Hepatocyte (in vitro differentiated cells): Measurements from ENCODE around the gene CALML3. TPM values are rescaled to one million over a fixed set of nuclear protein-coding genes. Genes with fewer than 3 reads are reported as not detected.

Source experiments
- DNase-seq: peaks from one replicate; pipeline ENCODE4 v3.0.0-alpha.2; 2016; ENCODE audit warnings: low spot score
- H2AFZ ChIP-seq: fragments of 200-600 bp; sonication (generic); 2 replicates; pipeline ENCODE4 v1.6.0; 2016; ENCODE audit warnings: antibody characterized with exemption, mild to moderate bottlenecking
- H3K27ac ChIP-seq: fragments of 200-600 bp; sonication (generic); 2 replicates; pipeline ENCODE4 v1.5.1; 2016; ENCODE audit warnings: mild to moderate bottlenecking
- H3K27me3 ChIP-seq: fragments of 200-600 bp; sonication (generic); 2 replicates; pipeline ENCODE4 v1.6.1; 2016
- H3K36me3 ChIP-seq: fragments of 200-600 bp; sonication (generic); replicated peaks from 2 replicates; pipeline ENCODE4 v1.5.1; 2016; ENCODE audit warnings: low read depth; ENCODE audit not compliant: insufficient read depth
- H3K4me1 ChIP-seq: fragments of 200-600 bp; sonication (generic); 2 replicates; pipeline ENCODE4 v1.5.1; 2016; ENCODE audit warnings: mild to moderate bottlenecking, moderate library complexity; ENCODE audit not compliant: insufficient read depth
- H3K4me2 ChIP-seq: fragments of 200-600 bp; sonication (generic); 2 replicates; pipeline ENCODE4 v1.6.0; 2016
- H3K4me3 ChIP-seq: fragments of 200-600 bp; sonication (generic); 2 replicates; pipeline ENCODE4 v1.5.1; 2016; ENCODE audit warnings: mild to moderate bottlenecking
- H3K79me2 ChIP-seq: fragments of 200-600 bp; sonication (generic); 2 replicates; pipeline ENCODE4 v1.6.0; 2017; ENCODE audit warnings: mild to moderate bottlenecking
- H3K9me2 ChIP-seq: fragments of 200-600 bp; sonication (generic); replicated peaks from 2 replicates; pipeline ENCODE4 v1.6.0; 2017; ENCODE audit warnings: mild to moderate bottlenecking; ENCODE audit not compliant: insufficient read depth
- H3K9me3 ChIP-seq: fragments of 200-600 bp; sonication (generic); 2 replicates; pipeline ENCODE4 v1.5.1; 2016; ENCODE audit warnings: low read depth, mild to moderate bottlenecking
- H4K20me1 ChIP-seq: fragments of 200-600 bp; sonication (generic); 2 replicates; pipeline ENCODE4 v1.6.0; 2016; ENCODE audit warnings: mild to moderate bottlenecking; ENCODE audit not compliant: insufficient read depth, poor library complexity, severe bottlenecking
- EZH2 ChIP-seq: fragments of 200-600 bp; sonication (generic); IDR thresholded peaks from 2 replicates; pipeline ENCODE4 v1.6.1; 2016; ENCODE audit warnings: antibody characterized with exemption, mild to moderate bottlenecking, borderline replicate concordance
- EZH2phosphoT487 ChIP-seq: fragments of 200-600 bp; sonication (generic); IDR thresholded peaks from one replicate; pipeline ENCODE4 v1.6.1; 2018; ENCODE audit warnings: antibody characterized with exemption, mild to moderate bottlenecking, low read depth, moderate library complexity; ENCODE audit not compliant: unreplicated experiment, severe bottlenecking
- WGBS: methylation state at CpG from one replicate; pipeline ENCODE4 v1.1.6; 2016; ENCODE audit warnings: low lambda C conversion rate; ENCODE audit errors: missing lambda C conversion rate; 5-methylcytosine and 5-hydroxymethylcytosine counted together
- polyA plus RNA-seq: library from polyadenylated mRNA; unstranded; fragments of >200 nt; fragmentation: Nextera tagmentation; extraction: Ambion mirVana; gene quantifications from 2 replicates; pipeline ENCODE4 v1.2.1, GENCODE V29; 2016
- total RNA-seq: library from RNA; depleted of rRNA; stranded (reverse); fragments of >200 nt; gene quantifications from 2 replicates; pipeline ENCODE4 v1.2.3, GENCODE V29; 2014
- TF ChIP-seq, protein P1 (sequence below): fragments of 200-600 bp; sonication (generic); IDR thresholded peaks from 2 replicates; pipeline ENCODE4 v1.5.1; 2016; ENCODE audit warnings: antibody characterized with exemption, mild to moderate bottlenecking; ENCODE audit not compliant: poor library complexity

Gene CALML3
- total and polyA plus RNA-seq, 2 experiments from 2014 or later: not detected

DNA sequence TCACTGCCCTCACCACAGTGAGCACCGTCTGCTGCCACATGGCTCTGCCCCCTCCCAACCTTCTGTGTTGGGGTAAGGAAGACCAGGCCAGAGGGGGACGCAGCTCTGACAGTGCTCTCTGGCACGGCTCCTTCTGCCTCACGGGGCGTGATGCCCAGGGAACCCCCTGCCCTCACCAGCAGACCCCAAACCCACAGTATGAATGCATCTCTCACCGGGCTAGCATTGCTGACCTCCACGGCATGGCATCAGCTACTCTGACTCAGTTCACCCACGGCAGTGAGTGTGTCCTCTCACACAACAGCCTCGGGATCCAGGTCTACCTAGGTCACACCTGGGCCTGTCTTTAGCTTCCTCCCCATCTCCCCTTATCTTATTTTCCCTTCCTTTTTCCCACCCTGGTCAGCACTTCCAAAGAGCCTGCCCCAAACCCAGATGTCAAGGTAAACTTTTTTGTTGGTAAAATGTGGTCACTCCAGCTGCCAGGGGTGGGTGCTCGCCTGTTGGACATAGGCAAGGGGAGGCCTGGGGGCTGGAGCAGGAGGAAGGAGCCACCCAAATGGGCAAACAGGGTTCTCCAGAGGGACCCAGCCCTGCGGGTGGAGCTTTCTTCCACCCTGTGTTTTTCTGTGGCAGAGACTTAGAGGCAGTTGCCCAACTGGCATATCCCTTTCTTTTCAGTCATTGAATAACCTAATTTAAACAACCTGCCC is 4.4 kb downstream of the CALML3 start:
- no peak overlapping the region for H2AFZ ChIP-seq
- no peak overlapping the region for H3K4me2 ChIP-seq
- H3K36me3 ChIP-seq: no peaks in the 10 kb centered on the region
- no peak for DNase-seq
- no peak overlapping the region for H3K4me3 ChIP-seq
- H3K27me3 ChIP-seq: no peaks in the 10 kb centered on the region
- TF ChIP-seq, protein P1, sequence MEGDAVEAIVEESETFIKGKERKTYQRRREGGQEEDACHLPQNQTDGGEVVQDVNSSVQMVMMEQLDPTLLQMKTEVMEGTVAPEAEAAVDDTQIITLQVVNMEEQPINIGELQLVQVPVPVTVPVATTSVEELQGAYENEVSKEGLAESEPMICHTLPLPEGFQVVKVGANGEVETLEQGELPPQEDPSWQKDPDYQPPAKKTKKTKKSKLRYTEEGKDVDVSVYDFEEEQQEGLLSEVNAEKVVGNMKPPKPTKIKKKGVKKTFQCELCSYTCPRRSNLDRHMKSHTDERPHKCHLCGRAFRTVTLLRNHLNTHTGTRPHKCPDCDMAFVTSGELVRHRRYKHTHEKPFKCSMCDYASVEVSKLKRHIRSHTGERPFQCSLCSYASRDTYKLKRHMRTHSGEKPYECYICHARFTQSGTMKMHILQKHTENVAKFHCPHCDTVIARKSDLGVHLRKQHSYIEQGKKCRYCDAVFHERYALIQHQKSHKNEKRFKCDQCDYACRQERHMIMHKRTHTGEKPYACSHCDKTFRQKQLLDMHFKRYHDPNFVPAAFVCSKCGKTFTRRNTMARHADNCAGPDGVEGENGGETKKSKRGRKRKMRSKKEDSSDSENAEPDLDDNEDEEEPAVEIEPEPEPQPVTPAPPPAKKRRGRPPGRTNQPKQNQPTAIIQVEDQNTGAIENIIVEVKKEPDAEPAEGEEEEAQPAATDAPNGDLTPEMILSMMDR: no peak
- TF ChIP-seq EZH2phosphoT487: no peak
- TF ChIP-seq EZH2: no peak
- H3K9me3 ChIP-seq: no peaks in the 10 kb centered on the region
- WGBS: 95% methylated on average over 11 of the region's 11 CpGs
- H3K4me1 ChIP-seq: no peaks in the 10 kb centered on the region
- H3K79me2 ChIP-seq: no peaks in the 10 kb centered on the region
- H3K9me2 ChIP-seq: no peaks in the 10 kb centered on the region
- H3K27ac ChIP-seq: no peak overlapping the region
- H4K20me1 ChIP-seq: no peaks in the 10 kb centered on the region

DNA sequence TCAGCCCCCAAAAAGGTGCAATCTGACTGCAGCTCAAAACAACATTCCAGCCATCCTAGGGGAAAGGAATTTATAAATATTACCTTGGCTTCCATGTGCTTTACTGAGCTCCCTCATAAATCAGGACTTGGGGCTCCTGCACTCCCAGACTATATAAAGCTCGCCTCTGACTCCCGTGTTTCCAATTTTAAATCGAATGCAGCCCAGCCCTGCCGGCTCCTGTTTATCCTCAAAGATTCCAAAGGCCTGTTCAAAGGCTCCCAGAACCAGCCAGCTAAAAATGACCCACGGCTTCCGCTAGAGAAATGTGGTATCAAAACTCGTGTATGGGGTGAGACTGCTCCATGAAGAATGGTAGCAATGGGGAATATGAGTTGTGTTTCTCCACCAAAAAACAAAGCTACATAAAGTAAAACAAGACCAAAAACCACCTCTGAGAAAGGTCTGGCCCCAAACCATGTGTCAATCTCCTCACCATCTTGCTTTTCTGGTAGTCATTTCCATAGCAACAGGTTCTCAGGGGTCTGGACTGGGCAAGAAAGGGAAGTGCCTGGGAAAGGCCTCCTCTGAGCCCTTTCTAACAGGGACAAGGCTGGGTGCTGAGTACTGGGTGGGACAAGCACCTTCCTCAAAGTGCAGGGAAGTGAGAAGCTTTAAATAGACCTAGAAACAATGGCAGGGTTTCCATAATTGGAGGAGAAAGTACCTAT is 5.1 kb downstream of the CALML3 start:
- Histone ChIP-seq H2AFZ (no peak overlapping the region), H3K27me3 (no peaks in the 10 kb centered on the region), H3K79me2 (no peaks in the 10 kb centered on the region), H3K27ac (no peak overlapping the region), H3K9me2 (no peaks in the 10 kb centered on the region), H3K4me3 (no peak overlapping the region), H4K20me1 (no peaks in the 10 kb centered on the region), H3K36me3 (no peaks in the 10 kb centered on the region), H3K4me2 (no peak overlapping the region), H3K4me1 (peaks cover 6% of the 10 kb centered on the region), H3K9me3 (no peaks in the 10 kb centered on the region)
- TF ChIP-seq, protein P1: no peak
- no peak for TF ChIP-seq EZH2
- no peak for TF ChIP-seq EZH2phosphoT487
- 65% methylated on average over 7 of the region's 7 CpGs for WGBS
- DNase-seq: no peak

DNA sequence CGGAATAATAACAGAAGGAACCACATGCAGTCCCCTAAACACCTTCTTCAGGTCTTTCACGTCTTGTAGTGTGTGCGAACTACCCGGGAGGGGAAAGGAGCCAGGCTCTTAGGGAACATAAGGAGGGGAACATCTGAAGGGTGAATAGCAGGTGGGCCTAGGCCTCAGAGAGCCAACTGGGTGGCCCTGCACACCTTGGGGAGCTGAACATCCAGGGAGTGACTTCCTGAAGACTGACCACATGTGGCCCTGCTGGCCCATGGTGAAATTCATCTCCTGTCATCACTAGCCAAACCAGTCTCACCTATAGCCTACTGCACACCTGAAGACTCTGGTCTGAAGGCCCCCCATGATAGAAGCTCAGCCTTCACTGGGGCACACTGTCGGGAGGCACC is 5.6 kb downstream of the CALML3 start:
- Histone ChIP-seq H3K9me3 (no peaks in the 10 kb centered on the region), H3K36me3 (no peaks in the 10 kb centered on the region), H3K79me2 (no peaks in the 10 kb centered on the region), H3K27ac (no peak overlapping the region), H3K4me1 (peaks cover 9% of the 10 kb centered on the region), H3K4me3 (no peak overlapping the region), H3K27me3 (no peaks in the 10 kb centered on the region), H2AFZ (no peak overlapping the region), H4K20me1 (no peaks in the 10 kb centered on the region), H3K9me2 (no peaks in the 10 kb centered on the region), H3K4me2 (no peak overlapping the region)
- 92% methylated on average over 5 of the region's 5 CpGs for WGBS
- no peak for DNase-seq
- TF ChIP-seq EZH2 (no peak), EZH2phosphoT487 (no peak)
- TF ChIP-seq, protein P1: no peak
